ENCODE data around the gene PNMA8A. TPM values are rescaled to one million over a fixed set of nuclear protein-coding genes. Genes with fewer than 3 reads are reported as not detected.
A peak's percentile ranks its signal among the peaks of the same experiment; 100 is the strongest.
"Not testable (repeated sequence)": the region's sequence is repeated elsewhere in the genome, so short reads cannot be mapped to it uniquely, and the experiment has no call there.

Gene PNMA8A
- total RNA-seq, 1 donor from 2014 or later, result 14.1 TPM

- TF ChIP-seq, protein P1, sequence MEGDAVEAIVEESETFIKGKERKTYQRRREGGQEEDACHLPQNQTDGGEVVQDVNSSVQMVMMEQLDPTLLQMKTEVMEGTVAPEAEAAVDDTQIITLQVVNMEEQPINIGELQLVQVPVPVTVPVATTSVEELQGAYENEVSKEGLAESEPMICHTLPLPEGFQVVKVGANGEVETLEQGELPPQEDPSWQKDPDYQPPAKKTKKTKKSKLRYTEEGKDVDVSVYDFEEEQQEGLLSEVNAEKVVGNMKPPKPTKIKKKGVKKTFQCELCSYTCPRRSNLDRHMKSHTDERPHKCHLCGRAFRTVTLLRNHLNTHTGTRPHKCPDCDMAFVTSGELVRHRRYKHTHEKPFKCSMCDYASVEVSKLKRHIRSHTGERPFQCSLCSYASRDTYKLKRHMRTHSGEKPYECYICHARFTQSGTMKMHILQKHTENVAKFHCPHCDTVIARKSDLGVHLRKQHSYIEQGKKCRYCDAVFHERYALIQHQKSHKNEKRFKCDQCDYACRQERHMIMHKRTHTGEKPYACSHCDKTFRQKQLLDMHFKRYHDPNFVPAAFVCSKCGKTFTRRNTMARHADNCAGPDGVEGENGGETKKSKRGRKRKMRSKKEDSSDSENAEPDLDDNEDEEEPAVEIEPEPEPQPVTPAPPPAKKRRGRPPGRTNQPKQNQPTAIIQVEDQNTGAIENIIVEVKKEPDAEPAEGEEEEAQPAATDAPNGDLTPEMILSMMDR (IDR thresholded peaks at IDR 0.05; ENCODE audit: partially characterized antibody, unreplicated experiment), result no peak
- Mint-ChIP-seq H3K4me3 (ENCODE audit: unreplicated experiment) (no peak overlapping the region), H3K27ac (ENCODE audit: unreplicated experiment) (no peak overlapping the region), H3K27me3 (ENCODE audit: unreplicated experiment) (no peaks in the 10 kb centered on the region), H3K4me1 (ENCODE audit: low read depth, unreplicated experiment) (no peaks in the 10 kb centered on the region), H3K9me3 (ENCODE audit: unreplicated experiment) (no peaks in the 10 kb centered on the region), H3K36me3 (ENCODE audit: unreplicated experiment) (no peaks in the 10 kb centered on the region)
- DNase-seq, result no peak
Measured at GRCh38 chr19:46442808-46443450, 28.4 kb downstream of the PNMA8A start.

- TF ChIP-seq, protein P1 (IDR thresholded peaks at IDR 0.05; ENCODE audit: partially characterized antibody, unreplicated experiment), result no peak
- Mint-ChIP-seq H3K4me3 (ENCODE audit: unreplicated experiment) (no peak overlapping the region), H3K36me3 (ENCODE audit: unreplicated experiment) (no peaks in the 10 kb centered on the region), H3K9me3 (ENCODE audit: unreplicated experiment) (no peaks in the 10 kb centered on the region), H3K27ac (ENCODE audit: unreplicated experiment) (no peak overlapping the region), H3K27me3 (ENCODE audit: unreplicated experiment) (no peaks in the 10 kb centered on the region), H3K4me1 (ENCODE audit: low read depth, unreplicated experiment) (no peaks in the 10 kb centered on the region)
- no peak for DNase-seq
Measured at GRCh38 chr19:46441866-46442265, 29.5 kb downstream of the PNMA8A start.

DNA sequence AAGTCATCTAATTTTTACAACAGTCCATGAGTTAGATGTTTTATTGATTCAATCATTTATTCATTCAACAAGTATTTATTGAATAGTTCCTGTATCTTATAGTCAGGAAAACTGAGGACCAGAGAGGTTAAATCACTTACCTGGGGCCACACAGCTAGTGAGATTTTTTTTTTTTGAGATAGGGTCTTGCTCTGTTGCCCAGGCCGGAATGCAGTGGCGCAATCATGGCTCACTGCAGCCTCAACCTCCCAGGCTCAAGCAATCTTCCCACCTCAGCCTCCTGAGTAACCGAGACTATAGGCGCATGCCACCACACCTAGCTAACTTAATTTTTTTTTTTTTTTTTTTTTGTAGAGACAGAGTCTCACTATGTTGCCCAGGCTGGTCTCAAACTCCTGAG lies 35.7 kb downstream of the PNMA8A start:
- DNase-seq; H3K4me1 Mint-ChIP-seq (ENCODE audit: low read depth, unreplicated experiment); H3K36me3 Mint-ChIP-seq (ENCODE audit: unreplicated experiment); H3K27me3 Mint-ChIP-seq (ENCODE audit: unreplicated experiment); H3K27ac Mint-ChIP-seq (ENCODE audit: unreplicated experiment); H3K9me3 Mint-ChIP-seq (ENCODE audit: unreplicated experiment); H3K4me3 Mint-ChIP-seq (ENCODE audit: unreplicated experiment): not testable (repeated sequence)

DNA sequence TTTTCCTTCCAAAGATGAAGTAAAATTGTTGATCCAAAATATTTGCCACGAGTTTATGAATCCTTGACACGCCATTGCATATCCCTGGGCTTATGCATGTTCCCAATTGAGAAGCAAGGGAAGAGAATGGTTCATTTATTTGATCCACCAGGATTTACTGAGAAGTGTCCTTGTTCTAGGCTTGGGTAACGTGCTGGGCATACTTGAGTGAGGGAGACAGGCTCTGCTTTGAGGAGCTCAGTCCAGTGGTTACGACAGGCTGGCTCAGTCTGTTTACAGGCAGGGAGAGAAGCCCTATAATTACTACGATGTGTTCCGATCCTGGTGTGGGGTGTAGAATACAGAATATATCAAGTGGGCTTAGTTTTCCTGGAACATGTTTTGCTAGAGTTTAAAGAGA lies 36.4 kb downstream of the PNMA8A start:
- Mint-ChIP-seq H3K27ac (ENCODE audit: unreplicated experiment) (no peak overlapping the region), H3K4me3 (ENCODE audit: unreplicated experiment) (no peak overlapping the region), H3K4me1 (ENCODE audit: low read depth, unreplicated experiment) (no peaks in the 10 kb centered on the region), H3K9me3 (ENCODE audit: unreplicated experiment) (peaks cover 2% of the 10 kb centered on the region), H3K27me3 (ENCODE audit: unreplicated experiment) (peaks cover 1% of the 10 kb centered on the region), H3K36me3 (ENCODE audit: unreplicated experiment) (no peaks in the 10 kb centered on the region)
- DNase-seq, result no peak
- TF ChIP-seq, protein P1 (IDR thresholded peaks at IDR 0.05; ENCODE audit: partially characterized antibody, unreplicated experiment), result no peak

- H3K27me3 Mint-ChIP-seq (ENCODE audit: unreplicated experiment); H3K4me1 Mint-ChIP-seq (ENCODE audit: low read depth, unreplicated experiment): not testable (repeated sequence)
Measured at GRCh38 chr19:46433470-46433869, 37.9 kb downstream of the PNMA8A start.

DNA sequence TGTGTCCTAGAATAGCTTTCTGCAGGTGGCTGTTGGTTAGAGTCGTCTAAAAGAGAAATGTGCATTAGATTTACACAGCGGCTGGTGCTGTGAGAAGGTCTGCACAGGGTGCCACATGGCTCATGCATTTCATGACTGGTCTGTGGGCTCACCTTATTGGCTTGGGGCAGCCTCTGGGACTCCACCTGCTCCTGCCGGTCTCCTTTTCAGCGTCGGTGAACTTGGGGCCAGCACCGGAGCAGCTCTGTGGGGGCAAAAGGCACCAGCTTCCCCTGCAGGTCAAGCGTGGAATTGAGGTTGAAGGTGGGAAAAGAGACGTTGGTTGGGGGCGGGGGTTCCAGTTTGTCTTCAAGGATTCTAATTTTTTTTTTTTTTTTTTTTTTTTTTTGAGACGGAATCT lies 39.5 kb downstream of the PNMA8A start:
- TF ChIP-seq, protein P1 (IDR thresholded peaks at IDR 0.05; ENCODE audit: partially characterized antibody, unreplicated experiment), result peak; percentile 35
- H3K9me3 Mint-ChIP-seq (ENCODE audit: unreplicated experiment), result peaks cover 7% of the 10 kb centered on the region
- H3K4me3 Mint-ChIP-seq (ENCODE audit: unreplicated experiment), result no peak overlapping the region
- peaks cover 5% of the 10 kb centered on the region for H3K27me3 Mint-ChIP-seq (ENCODE audit: unreplicated experiment)
- H3K36me3 Mint-ChIP-seq (ENCODE audit: unreplicated experiment), result no peaks in the 10 kb centered on the region
- H3K4me1 Mint-ChIP-seq (ENCODE audit: low read depth, unreplicated experiment), result peaks cover 7% of the 10 kb centered on the region
- DNase-seq, result no peak
- H3K27ac Mint-ChIP-seq (ENCODE audit: unreplicated experiment), result no peak overlapping the region

More at GRCh38 chr19:46433470-46433869, 37.9 kb downstream of the PNMA8A start:
- not testable (repeated sequence) for H3K4me3 Mint-ChIP-seq (ENCODE audit: unreplicated experiment); H3K9me3 Mint-ChIP-seq (ENCODE audit: unreplicated experiment); H3K27ac Mint-ChIP-seq (ENCODE audit: unreplicated experiment); DNase-seq; H3K36me3 Mint-ChIP-seq (ENCODE audit: unreplicated experiment)

Data from glutamatergic neuron (in vitro differentiated cells).